CD4-positive, alpha-beta T cell treated with Interleukin-2 at 100 ng/mL for 4 hours (primary cell): Measurements from ENCODE around the gene RYR2.
"Not testable (repeated sequence)": the region's sequence is repeated elsewhere in the genome, so short reads cannot be mapped to it uniquely, and the experiment has no call there.

Experiments
- DNase-seq: peaks from one replicate; pipeline ENCODE4 v3.0.0-alpha.2; 2020; ENCODE audit warnings: low spot score

RYR2 gene

DNA sequence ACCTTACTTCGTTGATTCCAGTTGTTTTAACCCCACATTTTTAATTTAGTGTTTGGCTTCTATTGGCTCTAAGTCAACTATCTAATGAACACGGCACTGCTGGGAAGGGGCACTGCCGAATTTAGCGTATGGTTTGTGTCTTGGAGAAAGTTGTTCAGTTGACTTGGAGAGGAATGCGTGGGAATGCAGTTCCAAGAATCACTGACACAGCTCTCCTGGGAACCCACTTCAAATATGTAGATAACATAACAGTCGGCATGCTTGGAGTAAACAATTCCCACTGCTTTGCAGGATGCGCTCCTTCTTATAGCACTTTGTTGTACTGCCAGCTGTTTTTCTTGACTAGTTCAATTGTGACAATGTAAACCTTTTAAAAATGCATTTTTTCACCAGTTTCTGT is 104.3 kb downstream of the RYR2 start:
- DNase-seq: no peak

DNA sequence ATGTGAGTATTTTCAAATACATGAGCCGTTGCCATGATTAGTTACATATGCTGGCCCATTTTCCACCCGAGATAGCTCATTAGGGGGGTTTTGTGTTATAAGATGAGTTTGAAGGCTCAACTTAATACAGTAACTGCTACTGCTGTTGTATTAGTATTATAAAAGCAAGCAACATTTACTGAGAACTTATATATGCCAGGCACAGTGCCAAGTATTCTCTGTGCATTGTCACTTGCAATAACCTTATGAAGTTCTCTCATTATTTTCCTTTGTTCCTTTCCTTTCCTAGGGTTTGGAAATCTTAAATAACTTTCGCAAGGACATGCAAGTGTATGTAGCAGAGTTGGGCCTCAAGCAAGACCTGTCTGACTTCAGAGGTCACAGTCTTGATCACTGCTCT is 107.9 kb downstream of the RYR2 start:
- no peak for DNase-seq

DNA sequence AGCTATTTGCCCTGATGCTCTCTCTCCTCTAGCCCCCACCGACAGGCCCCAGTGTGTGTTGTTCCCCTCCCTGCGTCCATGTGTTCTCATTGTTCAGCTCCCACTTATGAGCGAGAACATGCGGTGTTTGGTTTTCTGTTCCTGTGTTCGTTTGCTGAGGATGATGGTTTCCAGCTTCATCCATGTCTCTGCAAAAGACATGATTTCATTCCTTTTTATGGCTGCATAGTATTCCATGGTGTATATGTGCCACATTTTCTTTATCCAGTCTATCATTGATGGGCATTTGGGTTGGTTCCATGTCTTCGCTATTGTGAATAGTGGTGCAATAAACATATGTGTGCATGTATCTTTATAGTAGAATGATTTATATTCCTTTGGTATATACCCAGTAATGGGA is 110.0 kb downstream of the RYR2 start:
- DNase-seq: not testable (repeated sequence)

DNA sequence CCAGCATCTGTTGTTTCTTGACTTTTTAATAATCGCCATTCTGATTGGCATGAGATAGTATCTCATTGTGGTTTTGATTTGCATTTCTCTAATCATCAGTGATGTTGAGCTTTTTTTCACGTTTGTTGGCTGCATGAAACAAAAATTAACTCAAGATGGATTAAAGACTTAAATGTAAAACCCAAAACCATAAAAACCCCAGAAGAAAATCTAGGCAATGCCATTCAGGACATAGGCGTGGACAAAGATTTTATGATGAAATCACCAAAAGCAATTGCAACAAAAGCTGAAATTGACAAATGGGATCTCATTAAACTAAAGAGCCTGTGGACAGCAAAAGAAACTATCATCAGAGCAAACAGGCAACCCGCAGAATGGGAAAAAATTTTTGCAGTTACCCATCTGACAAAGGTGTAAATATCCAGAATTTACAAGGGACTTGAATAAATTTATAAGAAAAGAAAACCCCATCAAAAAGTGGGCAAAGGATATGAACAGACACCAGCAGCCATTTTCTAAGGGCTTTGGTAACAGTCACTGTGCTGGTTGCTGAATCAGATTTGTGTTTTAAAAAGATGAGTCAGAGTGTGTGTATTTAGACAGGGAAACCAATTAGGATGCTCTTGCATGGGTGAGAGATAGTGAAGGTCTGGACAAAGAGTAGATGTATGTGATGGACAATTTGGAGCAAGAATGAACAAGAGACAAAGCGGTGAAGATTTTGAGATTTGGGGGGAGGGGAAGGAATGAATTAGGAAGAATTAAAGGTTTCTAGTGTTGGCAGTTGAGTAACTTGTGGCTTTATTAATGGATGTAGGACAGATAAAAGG is 110.7 kb downstream of the RYR2 start:
- no peak for DNase-seq

DNA sequence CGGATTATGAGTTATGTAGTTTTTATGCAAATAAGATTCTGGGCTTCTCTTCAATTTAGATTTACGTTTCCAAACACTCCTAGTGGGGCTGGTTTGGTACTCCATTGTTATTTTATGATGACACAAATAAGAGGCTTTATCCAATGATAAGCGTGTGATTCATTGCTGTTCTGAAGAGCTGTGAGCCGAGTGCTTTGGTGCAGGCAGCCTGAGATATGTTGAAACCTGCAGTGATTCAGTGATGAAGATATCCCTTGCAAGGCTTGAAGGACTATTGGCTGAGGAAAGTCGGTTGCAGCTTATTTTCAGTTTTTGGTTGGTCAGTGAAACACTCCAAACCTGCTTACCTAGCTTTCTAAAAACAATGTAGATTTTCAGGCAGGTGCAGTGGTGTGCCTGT is 112.2 kb downstream of the RYR2 start:
- no peak for DNase-seq

DNA sequence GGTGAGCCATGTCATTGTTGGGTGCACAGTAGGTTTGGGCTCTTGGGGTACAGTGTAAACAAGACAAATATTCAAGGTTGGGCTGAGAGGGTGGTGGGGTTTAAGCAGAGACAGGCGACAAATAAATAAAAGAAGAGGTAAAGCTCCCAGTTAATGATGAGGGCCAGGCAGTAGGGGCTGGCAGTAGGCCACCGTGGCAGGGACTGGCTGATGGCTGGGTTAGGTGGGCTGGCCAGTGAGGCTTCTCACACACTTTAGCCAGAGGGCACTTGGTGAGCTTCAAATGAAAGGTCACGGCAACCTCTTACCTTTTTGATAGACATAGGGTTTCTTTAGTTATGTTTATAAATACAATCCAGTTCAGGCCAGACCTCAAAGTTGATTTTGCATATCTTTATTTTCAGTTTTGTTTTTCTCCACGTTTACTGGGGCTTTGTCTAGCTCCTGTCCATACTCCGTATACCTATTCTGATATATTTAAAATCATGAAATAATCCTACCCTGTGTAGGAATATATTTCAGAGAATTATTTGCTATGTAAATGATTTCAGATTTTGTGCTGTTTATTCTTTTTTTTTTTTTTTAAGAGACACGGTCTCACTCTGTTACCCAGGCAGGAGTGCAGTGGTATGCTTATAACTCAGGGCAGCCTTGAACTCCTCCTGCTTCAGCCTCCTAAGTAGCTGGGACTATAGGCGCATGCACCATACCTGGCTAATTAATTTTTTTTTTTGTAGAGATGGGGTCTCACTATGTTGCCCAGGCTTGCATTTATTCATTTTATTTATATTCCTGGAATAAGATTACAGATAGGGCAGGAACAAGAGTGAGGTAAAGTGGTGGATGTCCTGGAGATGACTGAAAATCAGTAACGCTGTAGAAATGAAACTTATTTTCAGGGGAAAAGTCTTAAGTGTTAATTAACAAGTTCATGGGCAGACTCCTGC is 122.7 kb downstream of the RYR2 start:
- no peak for DNase-seq

DNA sequence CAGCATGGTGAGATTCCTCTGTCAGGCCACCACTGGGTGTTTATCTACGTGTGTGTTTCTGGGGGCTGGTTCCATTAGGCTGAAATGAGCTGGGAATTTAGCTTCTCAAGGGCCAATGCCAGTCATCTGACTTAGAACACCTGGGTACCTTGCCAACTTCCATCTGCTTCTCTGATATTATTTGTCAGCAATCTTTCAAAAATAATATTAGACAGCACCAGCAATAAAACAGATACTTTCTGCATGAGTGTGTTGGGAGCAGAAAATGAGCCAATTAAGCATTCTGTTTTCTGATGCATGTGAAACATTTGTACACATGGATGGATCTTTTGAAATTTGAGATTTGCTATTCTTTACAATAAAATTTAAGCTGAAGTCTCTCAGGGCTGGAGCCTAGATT is 124.1 kb downstream of the RYR2 start:
- DNase-seq: no peak

DNA sequence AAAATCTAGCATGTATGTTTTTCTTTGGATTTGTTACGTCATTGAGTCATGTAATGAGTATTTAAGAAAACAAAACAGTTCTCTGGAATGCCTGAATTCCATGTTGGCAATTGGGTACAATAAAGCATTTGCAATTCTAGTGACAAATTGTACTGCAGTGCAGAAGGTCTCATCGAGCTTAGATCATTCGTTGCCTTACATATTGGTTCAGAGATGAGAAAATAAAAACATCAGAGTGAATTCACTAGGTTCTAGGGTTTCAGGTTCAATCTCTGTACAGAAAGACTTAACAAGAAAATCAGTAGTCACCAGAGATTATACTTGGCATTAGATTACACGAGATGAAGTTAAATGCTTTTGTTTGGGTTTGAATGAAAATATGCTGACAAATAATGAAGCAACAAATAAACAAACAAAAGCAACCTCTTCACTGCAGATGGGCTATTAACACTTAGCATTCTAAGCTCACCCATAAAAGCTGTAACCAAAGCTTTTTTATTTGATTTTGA is 124.7 kb downstream of the RYR2 start:
- no peak for DNase-seq

DNA sequence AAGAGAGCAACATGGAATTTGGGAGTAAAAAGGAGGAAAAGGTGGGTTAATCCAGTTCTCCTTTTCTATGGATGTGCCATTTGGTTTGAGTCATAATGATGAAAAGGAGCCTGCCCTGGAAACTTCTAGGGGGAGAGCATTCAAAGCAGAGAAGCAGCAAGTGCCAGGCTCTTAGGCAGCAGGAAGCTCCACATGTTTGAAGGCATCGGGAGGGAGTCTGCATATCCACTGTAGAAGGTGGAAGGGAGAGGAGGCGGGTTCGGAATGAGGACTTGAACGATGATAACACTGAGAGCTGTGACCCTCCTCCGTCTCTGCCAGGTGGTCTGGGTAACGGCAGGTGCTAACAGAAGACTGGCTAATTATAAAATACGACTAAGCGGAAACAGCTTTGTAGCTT is 128.2 kb downstream of the RYR2 start:
- no peak for DNase-seq

DNA sequence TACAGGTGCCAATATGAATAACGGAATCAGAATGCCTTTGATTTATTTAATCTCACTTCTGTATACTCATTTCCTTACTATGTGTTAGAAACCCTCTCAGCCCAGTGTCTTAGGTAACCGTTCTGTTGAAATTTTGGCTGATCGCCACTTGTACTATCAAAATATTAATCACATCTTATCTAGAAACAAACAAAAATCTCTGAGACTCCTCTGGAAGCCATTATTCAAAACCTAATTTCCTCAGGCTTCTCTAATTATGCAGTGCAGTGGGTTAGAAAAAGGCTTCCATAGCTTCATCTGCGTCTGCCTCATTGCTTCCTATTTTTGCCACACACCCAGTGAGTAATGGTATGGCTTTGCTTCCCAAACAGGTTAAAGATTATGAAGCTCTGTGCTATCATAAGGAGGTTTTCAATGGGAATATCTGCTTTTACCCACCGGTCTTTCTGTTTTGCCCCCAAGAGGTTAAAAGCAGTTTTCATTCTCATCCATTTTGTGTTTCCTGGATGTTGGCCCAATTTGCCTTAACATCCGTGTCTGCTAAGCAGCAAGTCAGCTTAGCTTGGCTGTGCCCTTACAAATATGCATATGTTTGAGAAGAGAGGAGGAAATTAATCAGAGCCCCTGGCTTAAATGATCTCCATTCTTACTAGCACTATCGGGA is 129.6 kb downstream of the RYR2 start:
- no peak for DNase-seq

DNA sequence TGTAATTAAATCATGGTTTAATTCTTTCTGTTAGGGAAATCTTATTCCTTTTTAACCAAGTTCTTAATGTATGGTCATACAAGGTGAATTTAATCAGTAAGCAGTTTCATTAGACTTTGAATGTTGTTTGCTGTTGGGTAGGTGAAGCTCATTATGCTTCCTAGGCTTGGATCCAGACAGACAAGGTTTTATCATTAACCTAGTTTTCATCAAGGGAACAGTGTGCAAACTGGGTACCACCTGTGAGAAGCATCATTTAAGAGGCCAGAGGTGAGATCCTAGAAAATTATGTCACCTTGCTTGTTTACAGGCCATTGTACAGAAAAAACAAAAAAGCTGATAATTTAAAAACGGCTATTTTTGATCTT is 130.1 kb downstream of the RYR2 start:
- DNase-seq: no peak

DNA sequence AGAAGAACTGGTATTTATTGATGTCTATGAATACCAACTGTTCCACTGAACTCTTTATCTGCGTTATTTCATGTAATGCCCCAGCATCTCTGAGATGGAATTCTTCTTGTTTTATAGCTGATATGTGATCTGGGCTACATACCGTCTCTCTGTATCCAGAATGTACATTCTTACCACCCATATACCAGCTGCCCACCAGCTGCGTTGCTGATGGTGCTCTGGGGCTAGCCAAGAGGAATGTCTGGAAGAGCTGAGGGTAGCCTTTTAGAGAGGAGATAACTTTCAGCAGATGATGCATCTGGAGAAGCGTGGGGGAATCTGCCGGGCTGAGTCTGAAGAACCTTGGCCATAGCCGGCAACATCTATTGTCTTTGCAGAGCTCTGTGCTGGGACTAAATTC is 137.5 kb downstream of the RYR2 start:
- DNase-seq: no peak

DNA sequence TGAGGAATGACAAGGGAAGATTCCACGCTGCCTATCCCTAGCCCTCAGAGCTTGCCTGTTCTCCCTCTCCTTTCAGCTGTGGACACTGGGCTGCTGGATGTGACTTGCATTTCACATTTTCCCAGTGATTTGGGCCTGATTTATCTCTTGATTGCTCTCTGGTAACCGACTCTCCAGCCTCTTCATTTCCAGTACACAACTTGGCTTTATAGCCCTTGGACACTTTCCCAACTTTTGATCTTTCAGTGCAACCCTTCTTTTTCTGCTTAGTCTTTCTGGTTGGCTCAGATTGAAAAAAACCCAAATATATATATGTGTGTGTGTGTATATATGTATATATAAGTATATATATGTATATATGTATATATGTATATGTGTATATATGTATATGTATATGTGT is 138.3 kb downstream of the RYR2 start:
- DNase-seq: no peak

DNA sequence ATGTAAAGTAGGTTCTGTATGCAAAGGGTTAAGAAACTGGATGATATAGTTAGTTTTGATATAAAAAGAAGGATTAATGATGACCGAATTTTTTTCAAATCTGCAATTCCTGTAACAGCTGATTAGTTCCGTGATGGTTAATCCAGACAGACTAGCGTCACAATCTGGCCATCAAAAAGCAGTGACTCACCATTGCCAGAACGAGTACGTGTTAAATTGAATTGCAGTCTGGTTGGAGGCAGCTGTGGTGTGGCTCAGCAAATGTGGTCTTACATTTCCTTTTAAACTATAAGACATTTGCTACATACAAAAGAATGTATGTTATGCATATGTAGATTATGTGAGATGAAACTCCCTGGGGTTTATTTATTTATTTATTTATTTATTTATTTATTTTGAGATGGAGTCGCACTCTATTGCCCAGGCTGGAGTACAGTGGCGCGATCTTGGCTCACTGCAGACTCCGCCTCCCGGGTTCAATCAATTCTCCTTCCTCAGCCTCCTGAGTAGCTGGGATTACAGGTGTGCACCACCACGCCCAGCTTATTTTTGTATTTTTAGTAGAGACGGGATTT is 139.8 kb downstream of the RYR2 start:
- DNase-seq: no peak

DNA sequence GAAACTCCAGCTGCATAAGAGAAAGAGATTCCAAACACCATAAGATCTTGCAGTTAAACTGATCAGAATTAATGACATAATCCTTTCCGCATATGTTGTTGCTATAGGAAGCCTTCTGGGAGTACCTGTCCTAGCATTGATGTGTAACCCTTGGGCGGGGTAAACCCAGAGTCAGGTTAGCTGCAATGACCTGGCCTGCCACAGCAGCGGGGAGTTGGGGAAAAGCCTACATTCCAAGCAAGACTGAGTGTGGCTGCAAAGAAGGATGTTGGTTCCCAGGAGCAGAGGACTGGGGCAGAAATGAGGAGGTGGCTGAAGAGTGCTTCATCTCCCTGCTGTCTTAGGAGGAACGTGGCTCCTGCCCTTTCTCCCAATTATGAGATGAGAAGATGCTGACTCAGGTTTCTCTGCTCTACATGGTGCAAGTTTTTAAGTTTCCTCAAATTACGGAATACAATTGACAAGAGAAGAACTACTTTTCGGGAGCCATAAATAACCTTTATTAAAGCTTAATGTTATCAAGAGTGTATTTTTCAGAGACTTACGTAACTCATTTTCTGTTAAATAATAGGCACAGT is 142.1 kb downstream of the RYR2 start:
- DNase-seq: no peak

DNA sequence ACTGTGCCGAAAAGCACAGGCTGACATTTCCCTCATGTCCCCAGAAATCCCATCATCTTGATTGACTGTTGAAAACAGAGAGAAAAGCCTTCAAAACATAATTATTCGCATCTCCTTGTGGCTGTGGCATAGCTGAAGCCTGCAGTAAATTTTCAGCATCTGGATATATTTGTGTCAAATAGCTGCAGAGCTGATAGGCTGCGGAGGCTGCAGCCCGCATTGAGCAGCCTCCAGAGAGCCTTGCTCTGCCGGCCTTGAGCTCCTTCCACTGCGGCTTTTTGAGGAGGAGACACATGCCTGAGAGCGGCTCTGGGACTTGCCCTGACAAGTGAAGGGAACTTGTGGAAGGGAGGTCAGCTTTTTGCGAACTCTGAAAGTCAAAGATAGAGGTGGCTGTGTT is 144.7 kb downstream of the RYR2 start:
- no peak for DNase-seq

DNA sequence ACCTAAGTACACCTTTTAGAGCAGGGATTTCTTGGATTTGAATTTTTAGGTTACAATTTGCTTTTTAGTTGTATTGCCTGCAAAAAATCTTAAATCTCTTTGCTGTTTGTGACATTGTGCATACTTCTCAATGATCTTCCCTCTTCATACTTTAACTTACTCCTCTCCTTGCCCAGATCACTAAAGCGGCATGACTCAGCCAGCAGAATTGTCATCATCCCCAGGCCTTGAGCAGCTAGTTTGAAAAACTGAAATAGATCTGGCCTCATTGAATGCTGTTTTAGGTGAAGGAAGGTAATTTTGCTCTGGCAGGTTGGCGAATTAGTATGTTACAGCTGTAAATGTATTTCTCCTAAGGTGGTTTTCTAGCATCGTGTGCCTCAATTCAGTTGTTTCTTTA is 145.9 kb downstream of the RYR2 start:
- DNase-seq: no peak

DNA sequence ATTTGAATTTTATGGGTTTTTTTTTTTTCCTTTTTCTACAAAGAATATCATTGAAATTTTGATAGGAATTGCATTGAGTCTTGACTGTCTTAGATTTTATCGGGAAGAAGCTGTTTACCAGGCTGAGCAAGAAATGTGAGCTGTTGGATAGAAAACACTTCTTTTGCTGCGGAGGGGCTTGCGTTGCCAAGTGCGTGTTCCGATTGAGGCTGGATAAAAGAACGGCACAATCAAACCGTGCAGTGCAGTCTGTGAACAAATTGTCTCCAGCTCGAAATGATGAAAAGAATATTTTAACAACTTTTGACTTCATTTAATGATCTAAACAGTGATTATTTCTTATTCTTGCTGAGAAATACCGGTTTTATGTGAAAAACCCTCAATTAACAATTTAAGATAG is 149.4 kb downstream of the RYR2 start:
- DNase-seq: no peak

DNA sequence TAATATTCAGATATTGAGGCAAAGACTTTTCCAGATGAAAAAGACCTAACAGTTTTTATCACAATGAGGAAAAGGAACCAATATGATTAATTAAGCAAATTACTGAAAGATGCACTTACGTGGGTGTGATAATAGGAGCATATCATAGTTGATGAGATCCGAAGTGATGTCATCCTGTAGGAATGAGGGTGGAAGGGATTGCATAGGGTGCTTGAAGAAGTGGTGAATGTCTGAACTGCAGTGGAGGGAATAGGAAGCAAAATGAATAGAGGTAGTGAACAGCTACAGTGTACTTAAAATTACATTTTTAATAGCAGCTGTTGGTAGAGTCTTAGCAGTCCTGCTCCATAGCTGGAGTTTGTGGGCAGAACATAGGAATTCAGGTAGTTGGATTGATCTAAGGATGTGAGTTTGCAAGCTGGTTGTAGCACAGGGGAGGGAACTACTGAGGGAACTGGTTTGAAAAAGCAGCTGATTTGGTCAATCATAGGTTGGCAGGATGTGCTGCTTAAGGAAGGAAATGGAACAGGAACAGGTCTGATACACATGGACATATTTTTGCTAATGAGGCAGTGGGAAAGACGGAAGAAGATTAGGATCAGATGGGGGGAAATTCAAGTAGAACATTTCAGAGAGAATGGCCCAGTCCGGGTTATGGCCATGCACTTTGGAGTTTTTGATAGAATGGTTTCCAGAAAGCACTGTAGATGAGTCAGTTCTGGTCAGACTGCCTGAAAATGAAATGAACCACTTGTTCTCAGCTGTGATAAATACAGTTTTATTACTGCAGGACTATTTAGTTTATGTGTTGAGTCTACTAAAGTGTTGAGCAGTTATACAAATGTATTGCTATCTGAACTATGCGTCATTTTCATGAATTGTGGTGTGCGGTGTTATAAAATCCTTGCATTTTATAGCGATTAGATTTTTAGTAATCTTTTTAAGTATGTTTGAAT is 155.8 kb downstream of the RYR2 start:
- DNase-seq: no peak

DNA sequence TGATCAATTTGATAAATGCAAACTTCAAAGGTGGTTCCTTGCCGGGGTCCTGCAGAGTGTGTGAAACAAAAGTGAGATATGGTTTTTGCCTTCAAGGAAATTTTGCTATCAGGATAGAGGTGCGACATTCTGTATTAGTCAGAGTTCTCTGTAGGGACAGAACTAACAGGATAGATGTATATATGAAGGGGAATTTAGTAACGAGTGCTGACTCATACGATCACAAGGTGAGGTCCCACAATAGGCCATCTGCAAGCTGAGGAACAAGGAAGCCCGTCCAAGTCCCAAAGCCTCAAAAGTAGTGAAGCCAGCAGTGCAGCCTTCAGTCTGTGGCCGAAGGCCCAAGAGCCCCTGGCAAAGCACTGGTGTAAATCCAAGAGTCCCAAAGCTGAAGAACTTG is 157.0 kb downstream of the RYR2 start:
- DNase-seq: no peak

DNA sequence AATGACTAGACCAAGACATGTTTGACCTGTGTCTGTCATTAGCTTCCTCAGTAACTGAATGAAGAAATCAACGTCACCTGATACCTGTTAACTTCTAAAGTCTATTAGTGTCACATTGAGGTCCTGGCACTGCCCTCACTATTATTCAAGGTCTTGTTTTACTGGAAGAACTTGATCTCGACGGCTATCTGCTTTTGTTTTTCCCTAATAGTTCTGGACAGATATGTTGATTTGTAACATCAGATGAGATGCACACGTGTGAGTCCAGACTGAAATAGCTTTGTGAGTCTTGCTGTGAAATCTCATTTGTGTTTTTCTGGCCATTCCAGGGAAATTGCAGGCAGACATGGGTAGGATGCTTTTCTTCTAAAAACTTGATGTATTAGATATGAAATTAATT is 159.2 kb downstream of the RYR2 start:
- DNase-seq: no peak
